ENCODE data around the gene POLR1B. TPM values are rescaled to one million over a fixed set of nuclear protein-coding genes. Genes with fewer than 3 reads are reported as not detected.
A peak's percentile ranks its signal among the peaks of the same experiment; 100 is the strongest.
"Not testable (repeated sequence)": the region's sequence is repeated elsewhere in the genome, so short reads cannot be mapped to it uniquely, and the experiment has no call there.

POLR1B gene, protein sequence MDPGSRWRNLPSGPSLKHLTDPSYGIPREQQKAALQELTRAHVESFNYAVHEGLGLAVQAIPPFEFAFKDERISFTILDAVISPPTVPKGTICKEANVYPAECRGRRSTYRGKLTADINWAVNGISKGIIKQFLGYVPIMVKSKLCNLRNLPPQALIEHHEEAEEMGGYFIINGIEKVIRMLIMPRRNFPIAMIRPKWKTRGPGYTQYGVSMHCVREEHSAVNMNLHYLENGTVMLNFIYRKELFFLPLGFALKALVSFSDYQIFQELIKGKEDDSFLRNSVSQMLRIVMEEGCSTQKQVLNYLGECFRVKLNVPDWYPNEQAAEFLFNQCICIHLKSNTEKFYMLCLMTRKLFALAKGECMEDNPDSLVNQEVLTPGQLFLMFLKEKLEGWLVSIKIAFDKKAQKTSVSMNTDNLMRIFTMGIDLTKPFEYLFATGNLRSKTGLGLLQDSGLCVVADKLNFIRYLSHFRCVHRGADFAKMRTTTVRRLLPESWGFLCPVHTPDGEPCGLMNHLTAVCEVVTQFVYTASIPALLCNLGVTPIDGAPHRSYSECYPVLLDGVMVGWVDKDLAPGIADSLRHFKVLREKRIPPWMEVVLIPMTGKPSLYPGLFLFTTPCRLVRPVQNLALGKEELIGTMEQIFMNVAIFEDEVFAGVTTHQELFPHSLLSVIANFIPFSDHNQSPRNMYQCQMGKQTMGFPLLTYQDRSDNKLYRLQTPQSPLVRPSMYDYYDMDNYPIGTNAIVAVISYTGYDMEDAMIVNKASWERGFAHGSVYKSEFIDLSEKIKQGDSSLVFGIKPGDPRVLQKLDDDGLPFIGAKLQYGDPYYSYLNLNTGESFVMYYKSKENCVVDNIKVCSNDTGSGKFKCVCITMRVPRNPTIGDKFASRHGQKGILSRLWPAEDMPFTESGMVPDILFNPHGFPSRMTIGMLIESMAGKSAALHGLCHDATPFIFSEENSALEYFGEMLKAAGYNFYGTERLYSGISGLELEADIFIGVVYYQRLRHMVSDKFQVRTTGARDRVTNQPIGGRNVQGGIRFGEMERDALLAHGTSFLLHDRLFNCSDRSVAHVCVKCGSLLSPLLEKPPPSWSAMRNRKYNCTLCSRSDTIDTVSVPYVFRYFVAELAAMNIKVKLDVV
- total RNA-seq: 8.2 TPM

DNA sequence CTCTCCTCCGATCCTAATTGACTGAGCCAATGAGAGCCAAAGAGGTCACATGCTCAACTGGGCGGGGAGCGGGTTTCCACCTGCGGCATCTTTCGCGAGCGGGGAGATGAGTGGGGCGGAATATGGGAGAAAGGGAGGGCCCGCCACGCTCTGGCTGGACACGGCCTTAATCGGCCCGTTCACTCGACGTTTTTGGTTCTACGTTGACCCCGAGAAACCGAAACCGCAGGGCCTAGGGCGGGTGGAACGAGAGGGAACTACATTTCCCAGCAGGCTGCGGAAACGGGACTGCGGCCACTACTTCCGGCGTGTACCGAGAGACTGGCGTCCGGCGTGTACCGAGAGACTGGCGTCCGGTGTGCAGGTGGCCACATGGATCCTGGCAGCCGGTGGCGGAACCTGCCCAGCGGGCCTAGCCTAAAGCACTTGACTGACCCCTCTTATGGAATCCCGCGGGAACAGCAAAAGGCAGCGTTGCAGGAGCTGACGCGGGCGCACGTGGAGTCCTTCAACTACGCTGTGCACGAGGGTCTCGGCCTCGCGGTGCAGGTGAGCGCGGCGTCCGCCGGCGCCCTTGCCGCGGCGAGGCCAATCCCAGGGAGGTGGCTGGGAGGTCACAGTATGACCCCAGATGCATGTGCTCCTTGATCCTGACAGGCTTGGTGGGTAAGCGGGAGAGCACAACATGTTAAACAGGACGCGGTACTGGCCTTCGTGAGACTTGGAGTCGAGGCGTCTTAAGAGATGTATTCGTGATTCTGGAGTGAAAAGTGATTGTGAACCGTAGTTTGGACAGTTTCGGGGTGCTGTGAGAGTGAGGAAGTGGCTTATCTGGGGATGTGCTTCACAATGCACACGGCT, at the start of gene POLR1B:
TSS of gene POLR1B (plus strand) at position 343 of the 861 bp plus-strand sequence. CDS start at position 373, 30 bp downstream.
- H3K4me3 ChIP-seq (ENCODE audit: low read length): peak within 1 kb of the TSS; percentile 93
- no peaks in the 10 kb centered on the region for H3K27me3 ChIP-seq (ENCODE audit: insufficient read depth, low read length)
- no peaks in the 10 kb centered on the region for H3K9me3 ChIP-seq (ENCODE audit: low read depth, low read length)
- peaks cover 22% of the 10 kb centered on the region for H3K4me1 ChIP-seq (ENCODE audit: insufficient read depth, low read length)

DNA sequence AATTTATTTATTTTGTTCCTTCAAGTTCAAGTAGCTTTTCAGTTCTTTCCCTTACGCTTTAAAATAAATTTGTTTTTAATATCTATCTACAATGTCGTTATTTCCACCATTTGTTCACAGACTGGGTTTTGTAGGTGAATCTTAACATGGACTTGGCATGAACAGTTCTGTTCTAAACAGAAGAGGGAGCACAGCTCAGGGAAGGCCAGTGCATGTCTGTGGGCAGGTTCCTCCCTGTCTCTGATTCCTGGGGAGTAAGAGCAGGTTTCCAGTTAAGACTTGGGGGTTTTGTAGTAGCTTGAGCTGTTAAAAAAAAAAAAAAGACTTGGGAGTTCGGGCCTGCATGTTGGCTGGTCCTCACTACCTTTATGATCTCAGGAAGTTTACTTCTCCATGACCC, 49.2 kb upstream of the POLR1B start:
- Histone ChIP-seq H3K27me3 (ENCODE audit: insufficient read depth, low read length) (no peaks in the 10 kb centered on the region), H3K9me3 (ENCODE audit: low read depth, low read length) (no peaks in the 10 kb centered on the region), H3K4me1 (ENCODE audit: insufficient read depth, low read length) (no peaks in the 10 kb centered on the region), H3K4me3 (ENCODE audit: low read length) (no peak overlapping the region)

DNA sequence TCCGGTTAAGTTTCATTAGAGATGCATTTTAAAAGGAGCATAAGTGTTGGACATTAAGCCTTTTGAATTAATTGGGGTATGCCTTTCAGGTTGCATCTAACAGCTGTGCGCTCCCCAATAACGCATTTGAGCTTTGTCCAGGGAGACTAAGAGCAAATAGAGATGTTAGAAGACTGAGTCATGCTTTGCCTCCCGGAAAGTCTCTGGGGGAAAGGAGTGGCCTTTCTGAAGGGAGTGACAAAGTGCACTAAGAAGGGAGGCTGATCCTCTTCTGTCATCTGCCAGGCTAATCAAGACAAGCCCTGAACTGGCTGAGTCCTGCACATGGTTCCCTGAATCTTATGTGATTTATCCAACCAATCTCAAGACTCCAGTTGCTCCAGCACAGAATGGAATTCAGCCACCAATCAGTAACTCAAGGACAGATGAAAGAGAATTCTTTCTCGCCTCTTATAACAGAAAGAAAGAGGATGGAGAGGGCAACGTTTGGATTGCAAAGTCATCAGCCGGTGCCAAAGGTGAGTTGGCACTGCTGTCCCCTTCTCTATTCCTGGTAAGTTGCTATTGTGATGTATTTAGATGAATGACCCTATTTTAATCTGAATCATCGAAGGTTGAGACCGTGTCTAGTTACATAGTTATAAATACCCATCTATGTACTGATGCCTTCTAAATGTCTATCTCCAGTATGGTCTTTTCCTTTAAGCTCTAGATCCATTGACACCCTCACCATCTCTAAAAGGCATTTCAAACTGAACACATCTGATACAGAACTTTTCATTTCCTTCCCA, 48.2 kb upstream of the POLR1B start:
- H3K9me3 ChIP-seq (ENCODE audit: low read depth, low read length): no peaks in the 10 kb centered on the region
- no peaks in the 10 kb centered on the region for H3K27me3 ChIP-seq (ENCODE audit: insufficient read depth, low read length)
- no peaks in the 10 kb centered on the region for H3K4me1 ChIP-seq (ENCODE audit: insufficient read depth, low read length)
- H3K4me3 ChIP-seq (ENCODE audit: low read length): no peak overlapping the region

DNA sequence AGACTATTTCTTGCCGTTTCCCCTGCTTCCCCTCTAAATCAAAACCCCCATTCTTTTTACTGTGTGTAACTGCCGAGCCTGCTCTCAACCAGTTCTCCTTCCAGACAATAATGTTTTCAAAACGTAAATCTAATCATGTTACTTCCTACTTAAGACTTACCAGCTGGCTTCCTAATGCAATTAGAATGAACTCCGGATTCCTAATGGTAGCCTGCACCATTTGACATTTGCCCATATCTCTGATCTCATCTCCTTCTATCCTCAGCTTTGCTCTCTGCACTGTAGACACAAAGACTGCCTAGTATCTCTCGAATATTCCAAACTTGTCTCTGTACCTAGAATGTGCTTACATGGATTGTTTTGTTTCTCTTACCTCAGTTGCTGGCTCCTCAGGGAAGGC, 47.4 kb upstream of the POLR1B start:
- Histone ChIP-seq H3K9me3 (ENCODE audit: low read depth, low read length) (no peaks in the 10 kb centered on the region), H3K4me3 (ENCODE audit: low read length) (no peak overlapping the region), H3K27me3 (ENCODE audit: insufficient read depth, low read length) (no peaks in the 10 kb centered on the region), H3K4me1 (ENCODE audit: insufficient read depth, low read length) (no peaks in the 10 kb centered on the region)

DNA sequence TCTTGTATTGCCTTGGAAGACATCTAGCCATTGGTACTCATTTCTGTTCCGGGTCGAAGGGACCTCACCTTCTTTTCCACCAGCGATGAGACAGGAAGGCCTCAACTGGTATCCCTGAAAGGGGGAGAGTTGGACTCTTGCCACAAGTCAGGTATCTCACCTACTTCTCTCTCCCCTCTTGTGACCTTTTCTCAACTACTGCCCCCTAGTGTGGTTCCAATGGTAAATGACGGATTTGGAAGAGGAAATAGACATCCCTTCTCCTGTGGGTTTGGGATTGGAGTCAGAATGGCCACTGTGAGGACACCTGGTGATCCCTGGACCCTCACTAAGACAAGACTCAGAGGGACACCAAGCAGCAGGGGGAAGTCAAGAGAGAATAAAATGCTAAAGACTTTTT, 46.4 kb upstream of the POLR1B start:
- H3K9me3 ChIP-seq (ENCODE audit: low read depth, low read length); H3K4me1 ChIP-seq (ENCODE audit: insufficient read depth, low read length); H3K27me3 ChIP-seq (ENCODE audit: insufficient read depth, low read length); H3K4me3 ChIP-seq (ENCODE audit: low read length): not testable (repeated sequence)

DNA sequence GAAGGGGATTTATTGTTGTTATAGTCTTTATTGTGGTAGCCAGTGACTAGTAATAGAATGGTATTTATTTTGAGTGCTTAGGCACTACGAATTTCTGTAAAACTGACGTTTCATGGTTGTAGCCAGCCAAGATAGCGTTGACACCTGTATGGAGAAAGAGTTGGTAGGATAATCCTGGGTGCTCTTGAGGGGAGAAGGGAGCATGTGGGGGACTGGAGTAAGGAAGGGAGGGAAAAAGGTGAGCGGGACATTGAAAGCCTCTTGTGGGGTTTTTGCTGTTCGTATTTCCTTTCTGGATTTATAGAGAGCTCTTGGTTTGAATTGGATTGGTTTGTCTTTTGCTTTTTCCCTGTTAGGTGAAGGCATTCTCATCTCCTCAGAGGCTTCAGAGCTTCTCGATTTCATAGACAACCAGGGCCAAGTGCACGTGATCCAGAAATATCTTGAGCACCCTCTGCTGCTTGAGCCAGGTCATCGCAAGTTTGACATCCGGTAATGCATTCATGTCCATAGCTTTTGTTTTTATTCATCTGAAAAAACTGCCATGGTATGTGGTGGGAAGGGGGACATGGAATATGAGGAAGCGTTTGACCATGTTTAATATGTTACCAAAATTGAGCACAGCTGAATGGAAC, 41.3 kb upstream of the POLR1B start:
- not testable (repeated sequence) for H3K4me1 ChIP-seq (ENCODE audit: insufficient read depth, low read length); H3K27me3 ChIP-seq (ENCODE audit: insufficient read depth, low read length); H3K4me3 ChIP-seq (ENCODE audit: low read length); H3K9me3 ChIP-seq (ENCODE audit: low read depth, low read length)

DNA sequence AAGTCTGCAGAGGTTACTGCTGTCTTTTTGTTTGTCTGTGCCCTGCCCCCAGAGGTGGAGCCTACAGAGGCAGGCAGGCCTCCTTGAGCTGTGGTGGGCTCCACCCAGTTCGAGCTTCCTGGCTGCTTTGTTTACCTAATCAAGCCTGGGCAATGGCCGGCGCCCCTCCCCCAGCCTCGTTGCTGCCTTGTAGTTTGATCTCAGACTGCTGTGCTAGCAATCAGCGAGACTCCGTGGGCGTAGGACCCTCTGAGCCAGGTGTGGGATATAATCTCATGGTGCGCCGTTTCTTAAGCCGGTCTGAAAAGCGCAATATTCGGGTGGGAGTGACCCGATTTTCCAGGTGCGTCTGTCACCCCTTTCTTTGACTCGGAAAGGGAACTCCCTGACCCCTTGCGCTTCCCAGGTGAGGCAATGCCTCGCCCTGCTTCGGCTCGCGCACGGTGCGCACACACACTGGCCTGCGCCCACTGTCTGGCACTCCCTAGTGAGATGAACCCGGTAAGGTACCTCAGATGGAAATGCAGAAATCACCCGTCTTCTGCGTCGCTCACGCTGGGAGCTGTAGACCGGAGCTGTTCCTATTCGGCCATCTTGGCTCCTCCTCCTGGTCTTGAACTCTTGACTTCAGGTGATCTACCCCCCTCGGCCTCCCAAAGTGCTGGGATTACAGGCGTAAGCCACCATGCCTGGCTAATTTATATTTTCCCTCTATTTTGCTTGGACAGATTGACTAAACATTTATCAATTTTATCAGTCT, 32.8 kb upstream of the POLR1B start:
- not testable (repeated sequence) for H3K4me1 ChIP-seq (ENCODE audit: insufficient read depth, low read length); H3K4me3 ChIP-seq (ENCODE audit: low read length); H3K9me3 ChIP-seq (ENCODE audit: low read depth, low read length)

DNA sequence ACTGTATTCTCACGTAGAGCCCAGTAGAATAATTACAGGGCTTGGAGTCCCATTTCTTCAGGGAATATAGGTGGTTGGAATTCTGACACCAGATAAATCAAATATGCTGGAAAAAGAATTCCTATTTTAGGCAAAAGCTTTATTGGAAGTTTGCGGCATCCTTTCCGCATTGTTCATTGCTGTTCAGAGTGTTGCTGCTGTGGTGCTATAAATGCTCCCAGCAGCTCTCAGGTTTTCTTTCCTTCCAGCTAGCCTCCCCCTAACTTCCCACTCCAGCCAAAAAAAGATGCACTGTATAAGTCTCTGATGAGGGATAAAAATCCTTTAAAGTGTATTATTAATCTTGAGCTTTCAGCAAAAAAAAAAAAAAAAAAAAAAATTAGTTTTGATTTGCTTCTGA, 25.5 kb upstream of the POLR1B start:
- no peak overlapping the region for H3K4me3 ChIP-seq (ENCODE audit: low read length)
- H3K27me3 ChIP-seq (ENCODE audit: insufficient read depth, low read length): no peaks in the 10 kb centered on the region
- no peaks in the 10 kb centered on the region for H3K4me1 ChIP-seq (ENCODE audit: insufficient read depth, low read length)
- H3K9me3 ChIP-seq (ENCODE audit: low read depth, low read length): no peaks in the 10 kb centered on the region

More for the DNA sequence above, 32.8 kb upstream of the POLR1B start:
- H3K27me3 ChIP-seq (ENCODE audit: insufficient read depth, low read length): not testable (repeated sequence)

DNA sequence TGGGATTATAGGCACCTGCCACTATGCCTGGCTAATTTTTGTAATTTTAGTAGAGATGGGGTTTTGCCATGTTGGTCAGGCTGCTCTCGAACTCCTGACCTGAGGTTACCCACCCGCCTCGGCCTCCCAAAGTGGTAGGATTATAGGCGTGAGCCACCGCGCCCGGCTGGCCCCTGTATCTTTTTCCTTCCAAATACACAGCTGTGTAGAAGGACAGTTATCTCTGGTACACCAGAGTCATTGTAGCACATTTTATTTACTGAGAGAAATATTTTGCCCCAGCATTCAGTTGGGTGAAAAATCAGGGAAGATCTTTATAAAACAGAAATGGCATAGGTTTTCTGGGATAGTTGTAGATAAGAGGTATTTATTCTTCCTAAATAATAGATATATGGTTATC, 23.5 kb upstream of the POLR1B start:
- Histone ChIP-seq H3K4me3 (ENCODE audit: low read length) (no peak overlapping the region), H3K27me3 (ENCODE audit: insufficient read depth, low read length) (no peaks in the 10 kb centered on the region), H3K4me1 (ENCODE audit: insufficient read depth, low read length) (no peaks in the 10 kb centered on the region), H3K9me3 (ENCODE audit: low read depth, low read length) (no peaks in the 10 kb centered on the region)

DNA sequence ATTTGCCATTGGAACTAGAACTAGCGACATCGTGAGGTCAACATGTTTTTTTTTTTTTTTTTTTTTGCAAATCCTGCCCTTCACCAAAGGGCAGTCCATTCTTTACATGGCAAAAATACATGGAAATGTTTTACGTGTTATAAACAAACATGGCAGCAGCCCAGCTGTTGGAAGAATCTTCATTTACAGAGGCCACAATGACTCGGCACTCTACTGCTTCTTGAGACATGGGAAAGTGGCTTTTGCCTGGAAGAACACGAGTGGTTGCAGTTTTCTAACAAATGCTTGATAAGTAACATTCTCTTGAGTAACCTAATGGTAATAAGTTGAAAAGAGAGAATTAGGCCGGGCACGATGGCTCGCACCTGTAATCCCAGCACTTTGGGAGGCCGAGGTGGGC, 22.8 kb upstream of the POLR1B start:
- Histone ChIP-seq H3K4me1 (ENCODE audit: insufficient read depth, low read length) (no peaks in the 10 kb centered on the region), H3K27me3 (ENCODE audit: insufficient read depth, low read length) (no peaks in the 10 kb centered on the region), H3K9me3 (ENCODE audit: low read depth, low read length) (no peaks in the 10 kb centered on the region), H3K4me3 (ENCODE audit: low read length) (no peak overlapping the region)

DNA sequence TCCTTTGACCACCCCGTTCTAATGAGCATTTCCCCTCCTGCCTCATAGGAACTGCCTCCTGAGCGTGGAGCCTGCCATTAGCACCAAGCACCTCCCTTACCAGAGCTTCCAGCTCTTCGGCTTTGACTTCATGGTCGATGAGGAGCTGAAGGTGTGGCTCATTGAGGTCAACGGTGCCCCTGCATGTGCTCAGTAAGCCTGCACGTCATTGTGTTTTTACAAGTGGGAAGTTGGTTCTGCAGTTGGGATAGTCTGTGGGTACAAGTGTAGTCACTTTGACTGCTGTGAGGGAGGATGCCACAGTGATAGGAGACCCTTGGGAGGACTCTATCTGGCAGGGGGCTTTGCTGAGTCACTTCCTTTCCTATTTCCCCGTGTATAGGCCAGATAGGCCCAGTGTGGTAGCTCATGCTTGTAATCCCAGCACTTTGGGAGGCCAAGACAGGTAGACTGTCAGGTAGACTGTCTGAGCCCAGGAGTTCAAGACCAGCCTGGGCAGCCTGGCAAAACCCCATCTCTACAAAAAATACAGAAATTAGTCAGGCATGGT, 22.0 kb upstream of the POLR1B start:
- no peaks in the 10 kb centered on the region for H3K4me1 ChIP-seq (ENCODE audit: insufficient read depth, low read length)
- H3K9me3 ChIP-seq (ENCODE audit: low read depth, low read length): no peaks in the 10 kb centered on the region
- no peaks in the 10 kb centered on the region for H3K27me3 ChIP-seq (ENCODE audit: insufficient read depth, low read length)
- H3K4me3 ChIP-seq (ENCODE audit: low read length): no peak overlapping the region

DNA sequence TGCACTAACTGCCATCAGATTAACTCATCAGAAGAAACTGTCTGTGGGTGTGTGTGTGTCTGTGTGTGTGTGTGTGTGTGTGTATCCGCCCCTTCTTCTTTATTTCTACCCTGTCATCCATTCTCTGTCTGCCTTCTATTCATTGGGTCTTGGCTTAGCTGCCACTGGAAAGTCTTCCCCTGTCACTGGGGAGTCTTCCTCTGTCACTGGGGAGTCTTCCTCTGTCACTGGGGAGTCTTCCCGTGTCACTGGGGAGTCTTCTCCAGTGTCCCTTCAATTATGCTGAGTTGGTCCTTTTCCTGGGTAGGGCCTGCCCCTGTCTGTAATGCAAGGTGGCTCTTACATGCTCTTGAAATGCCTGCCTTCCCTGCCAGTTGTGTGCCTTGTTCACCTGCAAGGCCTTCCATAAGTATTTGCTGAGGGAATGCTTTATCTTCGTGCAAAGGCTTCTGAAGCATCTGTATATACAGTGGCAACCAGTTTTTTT, 18.9 kb upstream of the POLR1B start:
- no peaks in the 10 kb centered on the region for H3K9me3 ChIP-seq (ENCODE audit: low read depth, low read length)
- H3K4me1 ChIP-seq (ENCODE audit: insufficient read depth, low read length): no peaks in the 10 kb centered on the region
- H3K4me3 ChIP-seq (ENCODE audit: low read length): no peak overlapping the region
- no peaks in the 10 kb centered on the region for H3K27me3 ChIP-seq (ENCODE audit: insufficient read depth, low read length)

DNA sequence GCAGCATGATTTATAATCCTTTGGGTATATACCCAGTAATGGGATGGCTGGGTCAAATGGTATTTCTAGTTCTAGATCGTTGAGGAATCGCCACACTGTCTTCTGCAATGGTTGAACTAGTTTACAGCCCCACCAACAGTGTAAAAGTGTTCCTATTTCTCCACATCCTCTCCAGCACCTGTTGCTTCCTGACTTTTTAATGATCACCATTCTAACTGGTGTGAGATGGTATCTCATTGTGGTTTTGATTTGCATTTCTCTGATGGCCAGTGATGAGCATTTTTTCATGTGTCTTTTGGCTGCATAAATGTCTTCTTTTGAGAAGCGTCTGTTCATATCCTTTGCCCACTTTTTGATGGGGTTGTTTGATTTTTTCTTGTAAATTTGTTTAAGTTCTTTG, 18.0 kb upstream of the POLR1B start:
- H3K27me3 ChIP-seq (ENCODE audit: insufficient read depth, low read length); H3K4me1 ChIP-seq (ENCODE audit: insufficient read depth, low read length); H3K4me3 ChIP-seq (ENCODE audit: low read length); H3K9me3 ChIP-seq (ENCODE audit: low read depth, low read length): not testable (repeated sequence)
